ENCODE measurements around the gene ERICH6.

ERICH6 gene

DNA sequence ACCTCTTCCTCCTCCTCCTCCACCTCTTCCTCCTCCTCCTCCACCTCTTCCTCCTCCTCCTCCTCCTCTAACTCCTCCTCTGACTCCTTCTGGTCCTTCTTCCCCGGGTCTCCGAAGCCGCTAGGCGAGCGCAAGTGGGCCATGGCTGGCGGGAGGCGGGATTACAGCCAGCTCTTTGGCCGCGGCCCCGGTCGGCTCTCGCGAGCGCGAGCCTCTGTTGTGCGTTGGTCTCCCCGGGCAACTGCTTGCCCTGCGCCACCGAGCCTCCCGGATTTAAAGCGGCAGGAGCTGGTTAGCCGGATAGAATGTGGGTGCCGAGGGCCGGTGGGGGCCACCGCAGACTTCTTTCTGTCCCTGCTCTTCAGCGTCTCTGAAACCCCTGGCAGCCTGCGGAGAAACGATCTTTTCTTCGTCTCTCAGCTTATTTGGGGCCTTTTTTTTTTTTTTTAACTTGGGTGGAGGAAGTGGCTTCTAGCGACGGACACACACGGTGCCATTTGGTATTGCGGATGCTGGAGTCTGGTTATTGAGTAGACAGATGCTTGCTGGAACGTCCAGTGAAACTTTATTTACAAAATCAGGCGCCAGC, at the start of gene ERICH6:
TSS of gene ERICH6 (minus strand) at position 165 of the 589 bp plus-strand sequence. CDS start at position 143, 22 bp downstream.
- H3K9ac ChIP-seq (ENCODE audit: low read depth, low read length): peak within 1 kb of the TSS; percentile 70
- H3K27me3 ChIP-seq (ENCODE audit: control insufficient read depth, insufficient read depth, low read length): no peaks in the 10 kb centered on the region
- no peaks in the 10 kb centered on the region for H3K36me3 ChIP-seq (ENCODE audit: control insufficient read depth, insufficient read depth, low read length)
- no peaks in the 10 kb centered on the region for H3K9me3 ChIP-seq (ENCODE audit: control insufficient read depth, insufficient read depth, low read length)
- H3K4me1 ChIP-seq (ENCODE audit: control insufficient read depth, insufficient read depth, low read length): no peaks in the 10 kb centered on the region
- peak within 1 kb of the TSS; percentile 84 for H3K4me3 ChIP-seq (ENCODE audit: low read depth, low read length)

- Histone ChIP-seq H3K9ac (ENCODE audit: low read depth, low read length) (no peak overlapping the region), H3K27me3 (ENCODE audit: control insufficient read depth, insufficient read depth, low read length) (no peaks in the 10 kb centered on the region), H3K9me3 (ENCODE audit: control insufficient read depth, insufficient read depth, low read length) (no peaks in the 10 kb centered on the region), H3K36me3 (ENCODE audit: control insufficient read depth, insufficient read depth, low read length) (no peaks in the 10 kb centered on the region), H3K4me3 (ENCODE audit: low read depth, low read length) (no peak overlapping the region), H3K4me1 (ENCODE audit: control insufficient read depth, insufficient read depth, low read length) (no peaks in the 10 kb centered on the region)
Observed at GRCh38 chr3:150751781-150752263, 48.1 kb upstream of the ERICH6 start.

DNA sequence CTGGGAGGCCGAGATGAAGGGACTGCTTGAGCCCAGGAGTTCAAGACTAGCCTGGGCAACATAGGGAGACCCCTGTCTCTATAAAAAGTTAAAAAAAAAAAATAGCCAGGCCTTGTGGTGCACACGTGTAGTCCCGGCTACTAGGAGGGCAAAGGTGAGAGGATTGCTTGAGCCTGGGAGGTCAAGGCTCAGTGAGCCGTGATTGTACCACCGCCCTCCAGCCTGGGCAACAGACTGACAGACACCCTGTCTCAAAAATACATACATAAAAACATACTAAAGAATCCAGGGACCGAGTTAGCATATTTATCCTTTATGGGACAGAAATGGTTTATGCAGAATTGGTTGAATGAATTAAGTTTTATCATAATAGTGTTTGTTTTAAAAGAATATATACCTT, 45.5 kb upstream of the ERICH6 start:
- Histone ChIP-seq H3K4me1 (ENCODE audit: control insufficient read depth, insufficient read depth, low read length) (no peaks in the 10 kb centered on the region), H3K9ac (ENCODE audit: low read depth, low read length) (no peak overlapping the region), H3K9me3 (ENCODE audit: control insufficient read depth, insufficient read depth, low read length) (no peaks in the 10 kb centered on the region), H3K4me3 (ENCODE audit: low read depth, low read length) (no peak overlapping the region), H3K36me3 (ENCODE audit: control insufficient read depth, insufficient read depth, low read length) (no peaks in the 10 kb centered on the region), H3K27me3 (ENCODE audit: control insufficient read depth, insufficient read depth, low read length) (no peaks in the 10 kb centered on the region)

GRCh38 chr3:150748684-150749047, 44.9 kb upstream of the ERICH6 start:
- H3K9ac ChIP-seq (ENCODE audit: low read depth, low read length): no peak overlapping the region
- no peaks in the 10 kb centered on the region for H3K36me3 ChIP-seq (ENCODE audit: control insufficient read depth, insufficient read depth, low read length)
- H3K27me3 ChIP-seq (ENCODE audit: control insufficient read depth, insufficient read depth, low read length): no peaks in the 10 kb centered on the region
- no peaks in the 10 kb centered on the region for H3K9me3 ChIP-seq (ENCODE audit: control insufficient read depth, insufficient read depth, low read length)
- no peaks in the 10 kb centered on the region for H3K4me1 ChIP-seq (ENCODE audit: control insufficient read depth, insufficient read depth, low read length)
- H3K4me3 ChIP-seq (ENCODE audit: low read depth, low read length): no peak overlapping the region

DNA sequence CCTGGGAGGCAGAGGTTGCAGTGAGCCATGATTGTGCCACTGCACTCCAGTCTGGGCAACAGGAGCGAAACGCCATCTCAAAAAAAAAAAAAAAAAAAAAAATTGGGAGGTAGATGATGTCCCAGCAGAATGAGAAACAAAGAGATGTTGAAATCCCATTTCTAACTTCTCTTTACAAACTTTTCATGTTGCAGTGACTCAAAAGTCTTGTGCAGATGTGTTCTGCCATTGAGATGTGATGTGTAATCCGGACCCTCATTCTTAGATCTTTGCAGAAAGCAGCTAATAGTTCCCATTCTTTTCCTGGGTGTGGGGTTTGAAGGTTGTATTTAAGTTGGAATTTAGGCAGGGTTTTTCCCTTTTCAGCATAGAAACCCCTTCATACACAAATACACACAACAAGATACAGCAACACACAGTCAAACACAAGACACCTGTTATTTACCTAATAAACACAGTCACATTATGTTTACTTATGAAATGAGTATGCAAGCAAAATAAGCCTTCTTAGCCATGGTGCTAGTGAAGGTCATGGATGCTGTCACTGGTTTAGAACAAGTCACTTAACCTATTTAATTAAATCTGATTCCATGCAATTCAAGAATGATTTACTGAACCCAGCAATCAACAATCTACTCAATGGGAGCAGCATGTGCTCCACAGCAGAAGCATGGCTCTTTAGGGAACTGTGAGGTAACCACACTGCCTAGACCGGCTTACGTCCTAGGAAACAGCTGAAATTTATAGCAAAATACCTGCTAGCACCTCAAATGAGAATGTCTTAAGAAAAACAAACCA, 44.4 kb upstream of the ERICH6 start:
- no peak overlapping the region for H3K9ac ChIP-seq (ENCODE audit: low read depth, low read length)
- H3K9me3 ChIP-seq (ENCODE audit: control insufficient read depth, insufficient read depth, low read length): no peaks in the 10 kb centered on the region
- H3K4me1 ChIP-seq (ENCODE audit: control insufficient read depth, insufficient read depth, low read length): no peaks in the 10 kb centered on the region
- H3K27me3 ChIP-seq (ENCODE audit: control insufficient read depth, insufficient read depth, low read length): no peaks in the 10 kb centered on the region
- H3K4me3 ChIP-seq (ENCODE audit: low read depth, low read length): no peak overlapping the region
- H3K36me3 ChIP-seq (ENCODE audit: control insufficient read depth, insufficient read depth, low read length): no peaks in the 10 kb centered on the region

GRCh38 chr3:150746791-150747590, 43.3 kb upstream of the ERICH6 start:
- no peak overlapping the region for H3K4me3 ChIP-seq (ENCODE audit: low read depth, low read length)
- H3K27me3 ChIP-seq (ENCODE audit: control insufficient read depth, insufficient read depth, low read length): no peaks in the 10 kb centered on the region
- H3K36me3 ChIP-seq (ENCODE audit: control insufficient read depth, insufficient read depth, low read length): no peaks in the 10 kb centered on the region
- H3K4me1 ChIP-seq (ENCODE audit: control insufficient read depth, insufficient read depth, low read length): no peaks in the 10 kb centered on the region
- no peaks in the 10 kb centered on the region for H3K9me3 ChIP-seq (ENCODE audit: control insufficient read depth, insufficient read depth, low read length)
- H3K9ac ChIP-seq (ENCODE audit: low read depth, low read length): no peak overlapping the region

DNA sequence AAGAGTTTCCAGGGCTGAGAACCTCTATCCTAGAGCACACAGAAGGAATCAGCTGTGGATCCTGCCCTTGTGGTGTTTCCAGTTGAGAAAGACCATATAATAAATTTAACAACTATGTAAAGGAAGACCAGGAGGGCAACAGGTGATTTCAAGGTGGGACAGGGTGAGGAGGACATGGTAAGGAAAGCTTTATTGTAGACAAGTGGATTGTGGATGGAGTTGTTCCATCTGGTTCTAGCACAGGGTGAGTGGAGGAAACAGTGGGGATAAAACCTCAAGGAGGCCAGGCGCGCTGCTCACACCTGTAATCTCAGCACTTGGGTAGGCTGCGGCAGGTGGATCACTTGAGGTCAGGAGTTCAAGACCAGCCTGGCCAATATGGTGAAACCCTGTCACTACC, 42.1 kb upstream of the ERICH6 start:
- Histone ChIP-seq H3K27me3 (ENCODE audit: control insufficient read depth, insufficient read depth, low read length) (no peaks in the 10 kb centered on the region), H3K4me3 (ENCODE audit: low read depth, low read length) (no peak overlapping the region), H3K4me1 (ENCODE audit: control insufficient read depth, insufficient read depth, low read length) (no peaks in the 10 kb centered on the region), H3K9ac (ENCODE audit: low read depth, low read length) (no peak overlapping the region), H3K36me3 (ENCODE audit: control insufficient read depth, insufficient read depth, low read length) (no peaks in the 10 kb centered on the region), H3K9me3 (ENCODE audit: control insufficient read depth, insufficient read depth, low read length) (no peaks in the 10 kb centered on the region)

- H3K9me3 ChIP-seq (ENCODE audit: control insufficient read depth, insufficient read depth, low read length): no peaks in the 10 kb centered on the region
- H3K36me3 ChIP-seq (ENCODE audit: control insufficient read depth, insufficient read depth, low read length): no peaks in the 10 kb centered on the region
- H3K9ac ChIP-seq (ENCODE audit: low read depth, low read length): no peak overlapping the region
- no peaks in the 10 kb centered on the region for H3K4me1 ChIP-seq (ENCODE audit: control insufficient read depth, insufficient read depth, low read length)
- no peak overlapping the region for H3K4me3 ChIP-seq (ENCODE audit: low read depth, low read length)
- H3K27me3 ChIP-seq (ENCODE audit: control insufficient read depth, insufficient read depth, low read length): no peaks in the 10 kb centered on the region
Observed at GRCh38 chr3:150744919-150745211, 41.1 kb upstream of the ERICH6 start.

GRCh38 chr3:150744041-150744918, 40.6 kb upstream of the ERICH6 start:
- Histone ChIP-seq H3K4me1 (ENCODE audit: control insufficient read depth, insufficient read depth, low read length) (no peaks in the 10 kb centered on the region), H3K9ac (ENCODE audit: low read depth, low read length) (no peak overlapping the region), H3K4me3 (ENCODE audit: low read depth, low read length) (no peak overlapping the region), H3K27me3 (ENCODE audit: control insufficient read depth, insufficient read depth, low read length) (no peaks in the 10 kb centered on the region), H3K9me3 (ENCODE audit: control insufficient read depth, insufficient read depth, low read length) (no peaks in the 10 kb centered on the region), H3K36me3 (ENCODE audit: control insufficient read depth, insufficient read depth, low read length) (no peaks in the 10 kb centered on the region)

GRCh38 chr3:150743508-150743907, 39.8 kb upstream of the ERICH6 start:
- Histone ChIP-seq H3K36me3 (ENCODE audit: control insufficient read depth, insufficient read depth, low read length) (no peaks in the 10 kb centered on the region), H3K4me1 (ENCODE audit: control insufficient read depth, insufficient read depth, low read length) (no peaks in the 10 kb centered on the region), H3K9me3 (ENCODE audit: control insufficient read depth, insufficient read depth, low read length) (no peaks in the 10 kb centered on the region), H3K9ac (ENCODE audit: low read depth, low read length) (no peak overlapping the region), H3K4me3 (ENCODE audit: low read depth, low read length) (no peak overlapping the region), H3K27me3 (ENCODE audit: control insufficient read depth, insufficient read depth, low read length) (no peaks in the 10 kb centered on the region)

DNA sequence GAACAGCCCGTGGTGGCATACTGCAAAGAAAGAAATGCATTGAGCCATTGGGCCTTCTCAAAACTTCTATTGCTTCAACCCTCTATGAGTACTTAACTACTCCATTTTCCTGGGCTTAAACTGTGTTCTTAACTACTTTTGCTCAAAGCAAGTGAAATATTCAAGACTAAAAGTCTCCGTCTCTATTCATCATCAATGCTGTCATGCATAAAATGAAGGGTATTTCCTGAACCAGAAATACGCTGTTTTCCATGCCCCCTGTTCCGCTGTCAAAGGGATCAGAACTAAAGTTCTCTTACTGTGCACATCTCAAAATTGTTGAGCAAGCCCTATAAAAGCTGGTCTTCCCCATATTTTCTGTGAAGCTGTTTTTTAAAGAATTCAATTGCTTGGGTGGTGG, 39.0 kb upstream of the ERICH6 start:
- H3K36me3 ChIP-seq (ENCODE audit: control insufficient read depth, insufficient read depth, low read length): no peaks in the 10 kb centered on the region
- H3K9me3 ChIP-seq (ENCODE audit: control insufficient read depth, insufficient read depth, low read length): no peaks in the 10 kb centered on the region
- no peaks in the 10 kb centered on the region for H3K4me1 ChIP-seq (ENCODE audit: control insufficient read depth, insufficient read depth, low read length)

More for the DNA sequence above, 39.0 kb upstream of the ERICH6 start:
- no peak overlapping the region for H3K9ac ChIP-seq (ENCODE audit: low read depth, low read length)
- no peaks in the 10 kb centered on the region for H3K27me3 ChIP-seq (ENCODE audit: control insufficient read depth, insufficient read depth, low read length)
- H3K4me3 ChIP-seq (ENCODE audit: low read depth, low read length): no peak overlapping the region

All from iPS-15b (cell line).